ENCODE data around the gene CACNA2D4.

GRCh38 chr12:1935700-1936378, 17.4 kb upstream of the CACNA2D4 start:
- no peak for TF ChIP-seq POLR2A (IDR thresholded peaks at IDR 0.05; ENCODE audit: borderline replicate concordance, extremely low read depth, insufficient read depth, insufficient read length)
- no peak for TF ChIP-seq SIN3A (IDR thresholded peaks at IDR 0.05; ENCODE audit: low read depth)
- no peak for TF ChIP-seq POLR2AphosphoS5 (IDR thresholded peaks at IDR 0.05; ENCODE audit: low read depth, low read length)
- TF ChIP-seq ELF1 (IDR thresholded peaks at IDR 0.05; ENCODE audit: borderline replicate concordance, low read depth), result no peak
